Natural killer cell (primary cell): ENCODE measurements around the gene IL17RD. TPM values are rescaled to one million over a fixed set of nuclear protein-coding genes. Genes with fewer than 3 reads are reported as not detected.

Source experiments
- ATAC-seq, 3 donors: fragments of 150-1000 bp in 2 of 3; fragments of 200-7000 bp in 1 of 3; cut with Tn5 transposase; 1 replicate in 1 of 3; 2 replicates in 2 of 3; pipeline ENCODE4 v1.10.0; 2021; ENCODE audit warnings: mild to moderate bottlenecking in 2 of 3, moderate library complexity in 2 of 3
- DNase-seq, 2 donors: peaks; one replicate each; pipeline versions ENCODE4 v3.0.0 to v3.0.0-alpha.2; 2013 to 2021; ENCODE audit warnings: mixed read lengths in 1 of 2
- H3K27ac ChIP-seq: one replicate; pipeline ENCODE4 v1.5.1; 2013; ENCODE audit warnings: mild to moderate bottlenecking, low read length
- H3K27me3 ChIP-seq: one replicate; pipeline ENCODE4 v1.6.1; 2013; ENCODE audit warnings: low read length; ENCODE audit not compliant: control insufficient read depth, insufficient read depth
- H3K36me3 ChIP-seq: one replicate; pipeline ENCODE4 v1.6.1; 2013; ENCODE audit warnings: low read length; ENCODE audit not compliant: control insufficient read depth, insufficient read depth
- H3K4me1 ChIP-seq: one replicate; pipeline ENCODE4 v1.6.1; 2013; ENCODE audit warnings: low read length; ENCODE audit not compliant: control insufficient read depth, insufficient read depth
- H3K4me3 ChIP-seq: one replicate; pipeline ENCODE4 v1.5.1; 2013; ENCODE audit warnings: low read length
- H3K9me3 ChIP-seq: one replicate; pipeline ENCODE4 v1.6.1; 2013; ENCODE audit warnings: low read length; ENCODE audit not compliant: control insufficient read depth, insufficient read depth
- H3K27ac Mint-ChIP-seq, 2 donors: one replicate each; pipeline ENCODE4 v1.8.0; 2022; ENCODE audit warnings: mild to moderate bottlenecking in 2 of 2, mixed read lengths in 2 of 2, moderate library complexity in 1 of 2
- H3K27me3 Mint-ChIP-seq, 2 donors: one replicate each; pipeline ENCODE4 v1.8.0; 2022; ENCODE audit warnings: low read depth in 2 of 2, mixed read lengths in 2 of 2
- H3K36me3 Mint-ChIP-seq: one replicate; pipeline ENCODE4 v1.8.0; 2022; ENCODE audit warnings: mixed read lengths
- H3K4me1 Mint-ChIP-seq, 2 donors: one replicate each; pipeline ENCODE4 v1.8.0; 2022; ENCODE audit warnings: mixed read lengths in 2 of 2
- H3K4me3 Mint-ChIP-seq: one replicate; pipeline ENCODE4 v1.8.0; 2022; ENCODE audit warnings: mild to moderate bottlenecking, moderate library complexity, mixed read lengths
- H3K9me3 Mint-ChIP-seq, 2 donors: one replicate each; pipeline ENCODE4 v1.8.0; 2022; ENCODE audit warnings: mixed read lengths in 2 of 2
- whole genome bisulfite sequencing: methylation state at CpG from one replicate; pipeline ENCODE4 v1.1.7; 2013; ENCODE audit warnings: missing lambda C conversion rate; ENCODE audit not compliant: insufficient coverage; 5-methylcytosine and 5-hydroxymethylcytosine counted together
- intact Hi-C: fragments of 100-400 bp; cut with micrococcal nuclease; formaldehyde crosslinking; loops from one replicate; pipeline ENCODE4 v1.14.2; 2022
- total RNA-seq, 4 donors: library from RNA; stranded (reverse); fragments of 120-200 nt in 1 of 4; gene quantifications; one replicate each; pipeline versions ENCODE4 v1.2.3 to v1.2.4, GENCODE V29; 2013 to 2022
- TF ChIP-seq, protein P1 (sequence below): fragments of 200-600 bp; IDR thresholded peaks from one replicate; pipeline ENCODE4 v1.8.0; 2022; ENCODE audit warnings: antibody characterized with exemption

Gene IL17RD
- total RNA-seq, 3 donors from 2014 or later (not counting 1 experiment from before 2014, with no cell fraction given), result 0.05 to 0.08 TPM; not detected in 1

DNA sequence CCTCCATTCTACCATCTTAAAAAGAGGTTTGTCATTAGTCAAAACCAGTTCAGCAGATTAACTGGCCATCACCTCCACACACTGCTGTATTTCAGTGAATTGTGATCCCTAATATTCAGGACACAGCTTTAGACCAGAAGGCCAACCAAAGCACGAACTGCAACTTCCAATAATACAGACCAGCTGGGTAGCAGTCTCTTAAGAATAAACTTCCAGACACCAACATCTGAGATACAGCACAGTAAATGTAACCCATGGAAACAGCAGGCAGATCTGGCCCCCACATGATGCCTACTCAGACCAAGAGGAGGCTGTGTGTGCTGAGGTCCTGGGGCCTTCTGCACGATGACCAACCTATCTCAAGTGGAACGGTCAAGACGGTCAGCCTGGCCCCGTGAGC, 69.8 kb downstream of the IL17RD start:
- 74% methylated on average over 5 of the region's 5 CpGs for WGBS
- no peaks in the 10 kb centered on the region for H3K36me3 Mint-ChIP-seq
- Histone ChIP-seq H3K9me3 (no peaks in the 10 kb centered on the region), H3K27ac (no peak overlapping the region), H3K4me1 (no peaks in the 10 kb centered on the region), H3K27me3 (no peaks in the 10 kb centered on the region), H3K4me3 (no peak overlapping the region), H3K36me3 (no peaks in the 10 kb centered on the region)
- peaks cover 0 to 11% of the 10 kb centered on the region in 2 donors for H3K27me3 Mint-ChIP-seq
- H3K4me1 Mint-ChIP-seq, result no peaks in the 10 kb centered on the region
- intact Hi-C loops, result no loop called here
- TF ChIP-seq, protein P1, sequence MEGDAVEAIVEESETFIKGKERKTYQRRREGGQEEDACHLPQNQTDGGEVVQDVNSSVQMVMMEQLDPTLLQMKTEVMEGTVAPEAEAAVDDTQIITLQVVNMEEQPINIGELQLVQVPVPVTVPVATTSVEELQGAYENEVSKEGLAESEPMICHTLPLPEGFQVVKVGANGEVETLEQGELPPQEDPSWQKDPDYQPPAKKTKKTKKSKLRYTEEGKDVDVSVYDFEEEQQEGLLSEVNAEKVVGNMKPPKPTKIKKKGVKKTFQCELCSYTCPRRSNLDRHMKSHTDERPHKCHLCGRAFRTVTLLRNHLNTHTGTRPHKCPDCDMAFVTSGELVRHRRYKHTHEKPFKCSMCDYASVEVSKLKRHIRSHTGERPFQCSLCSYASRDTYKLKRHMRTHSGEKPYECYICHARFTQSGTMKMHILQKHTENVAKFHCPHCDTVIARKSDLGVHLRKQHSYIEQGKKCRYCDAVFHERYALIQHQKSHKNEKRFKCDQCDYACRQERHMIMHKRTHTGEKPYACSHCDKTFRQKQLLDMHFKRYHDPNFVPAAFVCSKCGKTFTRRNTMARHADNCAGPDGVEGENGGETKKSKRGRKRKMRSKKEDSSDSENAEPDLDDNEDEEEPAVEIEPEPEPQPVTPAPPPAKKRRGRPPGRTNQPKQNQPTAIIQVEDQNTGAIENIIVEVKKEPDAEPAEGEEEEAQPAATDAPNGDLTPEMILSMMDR, result no peak
- no peak overlapping the region for H3K27ac Mint-ChIP-seq
- no peak overlapping the region for H3K4me3 Mint-ChIP-seq
- no peak for DNase-seq
- ATAC-seq, result no peak
- no peaks in the 10 kb centered on the region for H3K9me3 Mint-ChIP-seq

DNA sequence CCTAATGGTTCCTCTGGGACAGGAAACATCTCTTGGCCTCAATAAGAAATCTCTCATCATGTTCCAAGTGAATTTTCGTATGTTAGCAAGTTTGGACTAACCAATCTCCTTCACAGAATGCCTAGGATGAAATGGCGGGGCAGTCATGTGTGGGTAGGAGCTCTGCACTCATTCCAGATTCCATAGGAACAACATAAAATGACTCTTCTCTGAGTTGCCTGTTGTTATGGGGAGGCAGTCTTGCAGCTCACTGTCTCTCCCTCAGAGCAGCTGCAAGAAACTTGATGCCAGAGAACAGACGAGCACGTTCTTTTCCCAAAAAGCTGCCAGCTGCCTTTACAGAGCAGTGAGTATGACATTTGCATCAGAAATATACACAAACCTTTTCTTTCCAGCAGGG, 70.6 kb downstream of the IL17RD start:
- Histone ChIP-seq H3K4me1 (no peaks in the 10 kb centered on the region), H3K27ac (no peak overlapping the region), H3K36me3 (no peaks in the 10 kb centered on the region), H3K27me3 (no peaks in the 10 kb centered on the region), H3K4me3 (no peak overlapping the region), H3K9me3 (no peaks in the 10 kb centered on the region)
- TF ChIP-seq, protein P1, result no peak
- no peak overlapping the region for H3K4me3 Mint-ChIP-seq
- no peak overlapping the region for H3K27ac Mint-ChIP-seq
- 78% methylated on average over 3 of the region's 4 CpGs for whole genome bisulfite sequencing
- H3K4me1 Mint-ChIP-seq, result no peaks in the 10 kb centered on the region
- DNase-seq, result no peak
- no peak for ATAC-seq
- H3K9me3 Mint-ChIP-seq, result no peaks in the 10 kb centered on the region
- intact Hi-C loops, result no loop called here
- peaks cover 0 to 11% of the 10 kb centered on the region in 2 donors for H3K27me3 Mint-ChIP-seq
- no peaks in the 10 kb centered on the region for H3K36me3 Mint-ChIP-seq

DNA sequence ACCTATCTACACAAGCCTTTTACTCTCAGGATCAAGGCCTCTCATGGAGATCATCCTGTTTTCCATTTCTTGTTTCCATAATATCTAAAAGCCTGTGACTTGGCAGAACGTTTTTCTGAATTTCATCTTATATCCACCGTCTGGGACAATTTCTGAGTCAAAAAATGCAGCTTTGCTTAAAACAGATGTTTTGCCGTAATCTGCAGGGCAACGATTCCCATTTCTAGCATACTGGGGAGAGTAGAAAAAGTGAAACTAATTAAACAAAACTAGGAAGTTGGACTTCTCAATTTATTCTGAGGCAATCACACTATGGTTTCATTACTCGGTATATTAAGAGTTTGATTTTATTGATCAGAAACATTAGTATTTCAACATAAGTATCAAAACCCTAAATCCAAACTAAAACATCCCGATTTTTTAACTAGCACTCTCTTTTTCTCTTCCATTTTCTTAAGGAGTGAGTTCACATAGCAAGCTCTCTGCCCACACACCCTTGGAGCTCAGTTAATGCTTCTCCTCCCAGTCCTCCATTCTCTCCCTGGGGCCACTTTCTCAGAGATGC, 71.1 kb downstream of the IL17RD start:
- Histone ChIP-seq H3K9me3 (no peaks in the 10 kb centered on the region), H3K36me3 (no peaks in the 10 kb centered on the region), H3K4me1 (no peaks in the 10 kb centered on the region), H3K27me3 (no peaks in the 10 kb centered on the region), H3K4me3 (no peak overlapping the region), H3K27ac (no peak overlapping the region)
- Mint-ChIP-seq H3K9me3 (no peaks in the 10 kb centered on the region), H3K36me3 (no peaks in the 10 kb centered on the region), H3K27ac (no peak overlapping the region), H3K4me3 (no peak overlapping the region), H3K4me1 (no peaks in the 10 kb centered on the region), H3K27me3 (peaks cover 0 to 11% of the 10 kb centered on the region in 2 donors)
- no peak for ATAC-seq
- intact Hi-C loops, result no loop called here
- 62% methylated on average over 5 of the region's 6 CpGs for WGBS
- TF ChIP-seq, protein P1, result no peak
- no peak for DNase-seq

DNA sequence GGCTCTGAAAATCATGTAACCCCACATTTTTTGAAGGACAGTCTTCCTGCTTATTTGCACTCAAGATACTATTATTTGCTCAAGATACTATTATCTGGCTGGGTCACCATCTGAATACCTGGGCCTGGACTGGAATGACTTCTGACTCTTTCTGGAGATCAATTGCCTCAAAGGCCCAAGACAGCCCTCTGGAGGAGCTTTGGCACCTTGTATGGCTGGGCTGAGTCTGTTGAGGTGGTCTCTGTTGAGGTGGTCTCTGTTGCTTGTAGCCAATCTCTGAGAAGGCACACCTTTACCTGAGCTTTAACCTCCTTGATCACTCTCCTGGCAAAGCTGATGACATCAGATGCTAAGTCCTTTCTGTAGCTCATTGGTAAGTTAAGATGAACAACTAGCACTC, 71.7 kb downstream of the IL17RD start:
- H3K27ac Mint-ChIP-seq, result no peak overlapping the region
- Histone ChIP-seq H3K27me3 (no peaks in the 10 kb centered on the region), H3K27ac (no peak overlapping the region), H3K9me3 (no peaks in the 10 kb centered on the region), H3K4me1 (no peaks in the 10 kb centered on the region), H3K36me3 (no peaks in the 10 kb centered on the region), H3K4me3 (no peak overlapping the region)
- DNase-seq (no peak), ATAC-seq (no peak)
- H3K36me3 Mint-ChIP-seq, result no peaks in the 10 kb centered on the region
- intact Hi-C loops, result no loop called here
- H3K27me3 Mint-ChIP-seq, result peaks cover 2 to 11% of the 10 kb centered on the region in 2 donors
- TF ChIP-seq, protein P1, result no peak
- H3K4me1 Mint-ChIP-seq, result no peaks in the 10 kb centered on the region
- H3K4me3 Mint-ChIP-seq, result no peak overlapping the region
- H3K9me3 Mint-ChIP-seq, result no peaks in the 10 kb centered on the region
